Hematopoietic multipotent progenitor cell treated with erythropoietin and hydrocortisone succinate and interleukin-3 and kit ligand, for 8 days (in vitro differentiated cells): Measurements from ENCODE around the gene LSM4.

Source experiments
- DNase-seq: peaks from one replicate; pipeline ENCODE4 v3.0.0-alpha.2; 2015

LSM4 gene

GRCh38 chr19:18273561-18274218 lies 49.2 kb downstream of the LSM4 start:
- DNase-seq, result no peak

DNA sequence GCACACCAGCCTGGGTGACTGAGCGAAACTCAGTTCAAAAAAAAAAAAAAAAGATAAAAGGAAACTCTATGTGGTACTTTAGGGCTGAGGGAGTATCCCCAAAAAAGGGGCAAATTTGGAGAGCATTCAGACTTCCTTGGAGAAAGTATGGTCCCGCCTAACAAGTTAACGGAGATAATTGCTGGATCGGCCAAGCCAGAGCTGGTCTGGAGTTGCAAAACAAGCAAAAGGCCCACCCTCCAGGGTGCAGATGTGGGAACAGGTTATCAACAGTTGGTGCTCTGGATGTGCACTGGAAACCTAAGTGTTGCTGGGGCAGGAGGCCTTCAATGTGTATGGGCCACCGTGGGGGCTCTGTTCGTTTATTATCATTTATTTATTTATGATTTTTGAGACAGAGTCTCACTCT lies 51.4 kb downstream of the LSM4 start:
- DNase-seq, result no peak

GRCh38 chr19:18270326-18270725 lies 52.5 kb downstream of the LSM4 start:
- DNase-seq, result no peak

GRCh38 chr19:18269070-18269723 lies 53.7 kb downstream of the LSM4 start:
- DNase-seq, result no peak

DNA sequence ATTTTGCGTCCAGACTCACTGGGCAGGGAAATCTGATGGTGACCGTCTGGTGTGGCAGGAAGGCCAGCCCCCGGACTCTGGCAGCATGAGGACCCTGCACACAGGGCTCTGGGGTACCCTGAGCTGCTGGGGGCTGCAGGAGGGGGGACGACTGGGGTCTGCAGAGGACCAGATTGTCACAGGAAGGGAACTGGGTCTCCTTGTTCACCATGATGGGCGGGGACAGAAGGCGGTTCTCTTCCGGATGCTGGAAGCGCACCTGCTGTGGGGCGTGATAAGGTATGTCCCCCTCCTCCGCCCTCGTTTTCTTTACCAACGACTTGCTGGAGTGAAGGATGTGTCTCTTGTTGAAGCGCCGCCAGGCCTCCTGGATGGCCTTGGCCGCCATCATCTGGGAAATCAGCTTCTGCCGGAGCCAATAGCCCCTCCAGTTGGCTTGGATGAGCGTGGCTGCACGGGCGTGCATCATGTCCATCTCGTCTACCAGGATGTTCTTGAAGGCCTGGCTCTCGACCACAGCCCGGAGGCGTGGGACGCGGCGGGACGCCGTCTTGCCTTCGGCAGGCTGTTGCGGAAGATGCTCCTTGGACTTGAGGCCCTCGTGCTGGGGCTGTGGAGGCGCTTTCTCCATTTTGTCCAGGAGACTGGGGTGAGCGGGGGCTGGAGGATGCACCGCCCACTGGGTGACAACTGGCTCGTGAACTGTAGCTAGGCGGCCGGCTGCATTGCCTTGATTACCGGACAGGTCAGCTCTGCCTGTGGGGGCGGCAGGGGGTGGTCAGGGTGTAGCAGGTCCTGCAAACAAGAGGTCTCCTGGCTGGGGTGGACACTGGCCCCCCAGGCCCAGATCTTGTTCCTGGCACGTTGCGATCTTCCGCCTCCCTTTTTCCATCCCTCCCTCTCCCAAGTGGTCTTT lies 55.8 kb downstream of the LSM4 start:
- no peak for DNase-seq

DNA sequence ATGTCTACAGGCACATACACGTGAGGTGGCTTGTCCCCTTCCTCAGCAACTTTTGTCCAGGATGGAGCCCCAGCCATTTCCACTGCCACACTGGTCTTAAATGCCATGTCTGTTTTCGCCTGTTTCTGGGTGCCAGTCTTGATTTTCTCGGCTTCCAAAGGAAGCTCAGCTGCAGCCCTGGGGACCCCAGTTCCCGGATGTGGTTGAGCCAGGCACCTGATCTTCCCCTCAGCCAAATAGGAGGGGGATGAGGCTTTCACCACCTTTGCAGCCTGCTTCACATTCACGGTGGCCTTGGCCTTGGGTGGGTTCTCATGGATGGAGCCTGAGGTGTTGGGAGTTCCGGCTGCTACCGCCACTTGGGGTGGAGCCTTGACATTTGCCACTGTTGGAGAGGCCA lies 57.3 kb downstream of the LSM4 start:
- DNase-seq, result no peak

DNA sequence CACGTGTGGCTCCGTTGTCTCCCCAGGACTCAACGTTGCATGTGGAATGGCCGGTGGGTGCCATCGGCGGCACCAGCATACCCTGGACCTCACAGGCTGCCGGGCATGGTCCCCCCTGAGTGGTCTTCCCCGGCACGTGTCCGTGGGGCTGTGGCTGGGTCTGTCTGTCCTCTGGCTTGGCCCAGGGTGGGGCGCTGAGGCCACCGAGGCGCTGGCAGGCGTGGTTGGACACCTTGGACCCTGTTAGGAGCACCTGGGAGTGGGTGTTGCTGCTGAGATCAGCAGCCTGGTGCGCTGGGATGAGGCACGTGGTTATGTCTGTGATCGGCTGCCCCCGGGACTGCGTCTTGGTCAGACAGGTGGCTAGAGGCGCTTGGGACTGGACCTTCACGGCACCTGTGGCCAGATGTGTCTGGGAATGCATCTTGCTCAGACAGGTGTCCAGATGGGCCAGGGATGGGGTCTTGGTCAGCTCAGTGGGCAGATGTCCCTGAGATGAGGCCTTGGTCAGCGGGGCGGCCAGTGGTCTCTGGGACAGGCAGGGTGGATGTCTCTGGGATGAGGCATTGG lies 57.8 kb downstream of the LSM4 start:
- no peak for DNase-seq

DNA sequence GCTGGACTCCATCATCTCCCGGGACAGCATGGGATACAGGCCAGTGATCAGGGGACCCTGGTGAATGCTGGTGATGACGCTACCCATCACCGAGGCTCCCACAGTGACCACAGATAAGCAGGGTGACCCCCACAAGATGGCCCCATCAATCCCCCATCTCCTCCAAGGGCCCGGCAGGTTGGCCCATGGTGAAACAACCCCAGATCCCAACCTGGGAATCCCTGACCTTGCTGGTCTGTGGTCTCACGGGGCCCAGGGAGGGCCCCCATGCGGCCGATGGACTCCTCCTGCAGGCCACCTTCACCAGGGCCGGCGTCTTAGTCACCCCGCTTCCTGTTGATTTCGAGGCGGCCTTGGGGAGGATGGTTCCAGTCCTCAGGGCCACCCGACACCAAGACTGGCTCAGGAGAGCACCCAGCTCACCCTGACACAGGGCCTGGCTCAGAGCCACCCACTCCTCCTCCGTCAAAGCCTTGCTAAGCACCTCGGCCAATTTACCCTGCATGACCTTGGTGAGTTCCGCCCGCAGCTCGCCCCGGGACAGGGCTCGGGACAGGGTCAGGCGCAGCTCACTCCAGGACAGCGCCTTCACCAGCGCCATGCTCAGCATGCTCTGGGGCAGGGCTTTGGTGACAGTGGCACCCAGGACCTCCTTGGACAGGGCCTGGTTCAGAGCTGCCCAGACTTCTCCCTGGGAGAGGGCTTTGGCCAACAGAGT lies 58.6 kb downstream of the LSM4 start:
- DNase-seq, result no peak

- DNase-seq, result no peak
Measured at GRCh38 chr19:18263324-18264136, 59.3 kb downstream of the LSM4 start.

GRCh38 chr19:18262917-18263316 lies 60.0 kb downstream of the LSM4 start:
- DNase-seq, result no peak

DNA sequence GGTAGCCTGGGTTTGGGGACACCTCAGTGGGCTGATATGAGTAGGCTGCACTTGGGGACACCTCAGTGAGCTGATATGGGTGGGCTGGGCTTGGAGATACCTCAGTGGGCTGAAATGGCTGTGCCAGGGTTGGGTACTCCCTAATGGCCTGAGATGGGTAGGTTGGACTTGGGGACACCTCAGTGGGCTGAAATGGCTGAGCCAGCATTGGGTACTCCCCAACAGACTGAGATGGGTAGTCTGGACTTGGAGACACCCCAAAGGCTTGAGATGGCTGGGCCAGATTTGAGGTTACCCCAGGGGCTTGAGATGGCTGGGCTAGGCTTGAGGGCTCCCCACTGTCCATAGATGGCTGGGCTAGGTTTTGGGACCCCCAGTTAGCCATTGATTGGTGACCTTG lies 60.7 kb downstream of the LSM4 start:
- DNase-seq, result no peak

GRCh38 chr19:18261474-18261873 lies 61.4 kb downstream of the LSM4 start:
- no peak for DNase-seq

- DNase-seq, result no peak
Measured at GRCh38 chr19:18259893-18260292, 63.0 kb downstream of the LSM4 start.

- no peak for DNase-seq
Measured at GRCh38 chr19:18257503-18258470, 65.1 kb downstream of the LSM4 start.
